ENCODE data around the gene KIF1A.

Gene KIF1A

GRCh38 chr2:240721596-240722180 is 98.3 kb downstream of the KIF1A start:
- Histone ChIP-seq H3K27ac (ENCODE audit: low read depth, low read length) (no peak overlapping the region), H3K4me1 (ENCODE audit: control insufficient read depth in 5 of 5, insufficient read depth in 5 of 5, low read length in 5 of 5) (peaks cover 0 to 4% (median 0%) of the 10 kb centered on the region in 5 donors), H3K9ac (ENCODE audit: low read length in 5 of 5) (no peak overlapping the region), H3K4me3 (ENCODE audit: low read depth in 1 of 5, low read length in 5 of 5) (no peak overlapping the region), H3K36me3 (ENCODE audit: control insufficient read depth in 5 of 5, insufficient read depth in 5 of 5, low read length in 5 of 5) (no peaks in the 10 kb centered on the region), H3K9me3 (ENCODE audit: control insufficient read depth in 5 of 5, low read length in 5 of 5) (peaks cover 0 to 2% (median 0%) of the 10 kb centered on the region in 5 donors), H3K27me3 (ENCODE audit: control insufficient read depth in 5 of 5, insufficient read depth in 4 of 5, low read length in 5 of 5) (peaks cover 3 to 27% (median 13%) of the 10 kb centered on the region in 5 donors)

GRCh38 chr2:240720686-240721595 is 99.1 kb downstream of the KIF1A start:
- Histone ChIP-seq H3K4me1 (ENCODE audit: control insufficient read depth in 5 of 5, insufficient read depth in 5 of 5, low read length in 5 of 5) (peaks cover 0 to 4% (median 0%) of the 10 kb centered on the region in 5 donors), H3K27me3 (ENCODE audit: control insufficient read depth in 5 of 5, insufficient read depth in 4 of 5, low read length in 5 of 5) (peaks cover 8 to 35% (median 13%) of the 10 kb centered on the region in 5 donors), H3K27ac (ENCODE audit: low read depth, low read length) (no peak overlapping the region), H3K4me3 (ENCODE audit: low read depth in 1 of 5, low read length in 5 of 5) (no peak overlapping the region), H3K36me3 (ENCODE audit: control insufficient read depth in 5 of 5, insufficient read depth in 5 of 5, low read length in 5 of 5) (no peaks in the 10 kb centered on the region), H3K9me3 (ENCODE audit: control insufficient read depth in 5 of 5, low read length in 5 of 5) (peaks cover 0 to under 1% (median 0%) of the 10 kb centered on the region in 5 donors), H3K9ac (ENCODE audit: low read length in 5 of 5) (no peak overlapping the region)

- Histone ChIP-seq H3K9me3 (ENCODE audit: control insufficient read depth in 5 of 5, low read length in 5 of 5) (no peaks in the 10 kb centered on the region), H3K27ac (ENCODE audit: low read depth, low read length) (no peak overlapping the region), H3K27me3 (ENCODE audit: control insufficient read depth in 5 of 5, insufficient read depth in 4 of 5, low read length in 5 of 5) (peaks cover 9 to 44% (median 18%) of the 10 kb centered on the region in 5 donors), H3K4me3 (ENCODE audit: low read depth in 1 of 5, low read length in 5 of 5) (no peak overlapping the region), H3K4me1 (ENCODE audit: control insufficient read depth in 5 of 5, insufficient read depth in 5 of 5, low read length in 5 of 5) (peaks cover 0 to 4% (median 0%) of the 10 kb centered on the region in 5 donors), H3K36me3 (ENCODE audit: control insufficient read depth in 5 of 5, insufficient read depth in 5 of 5, low read length in 5 of 5) (no peaks in the 10 kb centered on the region), H3K9ac (ENCODE audit: low read length in 5 of 5) (no peak overlapping the region)
Measured at GRCh38 chr2:240719676-240720545, 100.1 kb downstream of the KIF1A start.

- H3K9me3 ChIP-seq (ENCODE audit: control insufficient read depth in 5 of 5, low read length in 5 of 5): no peaks in the 10 kb centered on the region
- H3K27me3 ChIP-seq (ENCODE audit: control insufficient read depth in 5 of 5, insufficient read depth in 4 of 5, low read length in 5 of 5): peaks cover 18 to 51% (median 24%) of the 10 kb centered on the region in 5 donors
- no peak overlapping the region for H3K9ac ChIP-seq (ENCODE audit: low read length in 5 of 5)
- H3K4me3 ChIP-seq (ENCODE audit: low read depth in 1 of 5, low read length in 5 of 5): no peak overlapping the region
- H3K36me3 ChIP-seq (ENCODE audit: control insufficient read depth in 5 of 5, insufficient read depth in 5 of 5, low read length in 5 of 5): no peaks in the 10 kb centered on the region
- H3K4me1 ChIP-seq (ENCODE audit: control insufficient read depth in 5 of 5, insufficient read depth in 5 of 5, low read length in 5 of 5): peaks cover 0 to 4% (median 0%) of the 10 kb centered on the region in 5 donors
- H3K27ac ChIP-seq (ENCODE audit: low read depth, low read length): no peak overlapping the region
Measured at GRCh38 chr2:240718896-240719490, 101.0 kb downstream of the KIF1A start.

- Histone ChIP-seq H3K9ac (ENCODE audit: low read length in 5 of 5) (no peak overlapping the region), H3K4me3 (ENCODE audit: low read depth in 1 of 5, low read length in 5 of 5) (no peak overlapping the region), H3K9me3 (ENCODE audit: control insufficient read depth in 5 of 5, low read length in 5 of 5) (no peaks in the 10 kb centered on the region), H3K27ac (ENCODE audit: low read depth, low read length) (no peak overlapping the region), H3K4me1 (ENCODE audit: control insufficient read depth in 5 of 5, insufficient read depth in 5 of 5, low read length in 5 of 5) (peaks cover 0 to 10% (median 0%) of the 10 kb centered on the region in 5 donors), H3K27me3 (ENCODE audit: control insufficient read depth in 5 of 5, insufficient read depth in 4 of 5, low read length in 5 of 5) (peaks cover 20 to 54% (median 31%) of the 10 kb centered on the region in 5 donors), H3K36me3 (ENCODE audit: control insufficient read depth in 5 of 5, insufficient read depth in 5 of 5, low read length in 5 of 5) (no peaks in the 10 kb centered on the region)
Measured at GRCh38 chr2:240717681-240718581, 102.1 kb downstream of the KIF1A start.

GRCh38 chr2:240717181-240717641 is 102.8 kb downstream of the KIF1A start:
- Histone ChIP-seq H3K4me3 (ENCODE audit: low read depth in 1 of 5, low read length in 5 of 5) (no peak overlapping the region), H3K4me1 (ENCODE audit: control insufficient read depth in 5 of 5, insufficient read depth in 5 of 5, low read length in 5 of 5) (peaks cover 0 to 10% (median 0%) of the 10 kb centered on the region in 5 donors), H3K9ac (ENCODE audit: low read length in 5 of 5) (no peak overlapping the region), H3K27ac (ENCODE audit: low read depth, low read length) (no peak overlapping the region), H3K36me3 (ENCODE audit: control insufficient read depth in 5 of 5, insufficient read depth in 5 of 5, low read length in 5 of 5) (no peaks in the 10 kb centered on the region), H3K9me3 (ENCODE audit: control insufficient read depth in 5 of 5, low read length in 5 of 5) (no peaks in the 10 kb centered on the region), H3K27me3 (ENCODE audit: control insufficient read depth in 5 of 5, insufficient read depth in 4 of 5, low read length in 5 of 5) (peaks cover 20 to 54% (median 31%) of the 10 kb centered on the region in 5 donors)

GRCh38 chr2:240716130-240716798 is 103.8 kb downstream of the KIF1A start:
- peaks cover 17 to 53% (median 36%) of the 10 kb centered on the region in 5 donors for H3K27me3 ChIP-seq (ENCODE audit: control insufficient read depth in 5 of 5, insufficient read depth in 4 of 5, low read length in 5 of 5)
- H3K4me1 ChIP-seq (ENCODE audit: control insufficient read depth in 5 of 5, insufficient read depth in 5 of 5, low read length in 5 of 5): peaks cover 0 to 9% (median 0%) of the 10 kb centered on the region in 5 donors
- no peaks in the 10 kb centered on the region for H3K9me3 ChIP-seq (ENCODE audit: control insufficient read depth in 5 of 5, low read length in 5 of 5)
- H3K27ac ChIP-seq (ENCODE audit: low read depth, low read length): no peak overlapping the region
- H3K4me3 ChIP-seq (ENCODE audit: low read depth in 1 of 5, low read length in 5 of 5): no peak overlapping the region
- no peak overlapping the region for H3K9ac ChIP-seq (ENCODE audit: low read length in 5 of 5)
- H3K36me3 ChIP-seq (ENCODE audit: control insufficient read depth in 5 of 5, insufficient read depth in 5 of 5, low read length in 5 of 5): no peaks in the 10 kb centered on the region

GRCh38 chr2:240714747-240715725 is 105.0 kb downstream of the KIF1A start:
- H3K36me3 ChIP-seq (ENCODE audit: control insufficient read depth in 5 of 5, insufficient read depth in 5 of 5, low read length in 5 of 5): no peaks in the 10 kb centered on the region
- peaks cover 17 to 51% (median 40%) of the 10 kb centered on the region in 5 donors for H3K27me3 ChIP-seq (ENCODE audit: control insufficient read depth in 5 of 5, insufficient read depth in 4 of 5, low read length in 5 of 5)
- peaks cover 0 to 6% (median 0%) of the 10 kb centered on the region in 5 donors for H3K4me1 ChIP-seq (ENCODE audit: control insufficient read depth in 5 of 5, insufficient read depth in 5 of 5, low read length in 5 of 5)
- H3K4me3 ChIP-seq (ENCODE audit: low read depth in 1 of 5, low read length in 5 of 5): no peak overlapping the region
- no peaks in the 10 kb centered on the region for H3K9me3 ChIP-seq (ENCODE audit: control insufficient read depth in 5 of 5, low read length in 5 of 5)
- H3K9ac ChIP-seq (ENCODE audit: low read length in 5 of 5): no peak overlapping the region
- no peak overlapping the region for H3K27ac ChIP-seq (ENCODE audit: low read depth, low read length)

Measured in subcutaneous abdominal adipose tissue (tissue), 5 donors.